LHCN-M2 (cell line): ENCODE results near the gene LTBP3. TPM values are rescaled to one million over a fixed set of nuclear protein-coding genes. Genes with fewer than 3 reads are reported as not detected.

Experiments used
- DNase-seq: peaks from one replicate; pipeline ENCODE4 v3.0.0-alpha.2; 2012; ENCODE audit warnings: low read depth
- total RNA-seq: library from RNA; depleted of rRNA; stranded (reverse); fragments of >200 nt; gene quantifications from 2 replicates; pipeline ENCODE4 v1.2.3, GENCODE V29; 2014

The LTBP3 gene
- total RNA-seq, 1 experiment from 2014 or later, result 27.3 TPM

GRCh38 chr11:65585396-65586246 lies 27.5 kb upstream of the LTBP3 start:
- no peak for DNase-seq

- DNase-seq, result no peak
Measured at GRCh38 chr11:65584723-65585171, 26.6 kb upstream of the LTBP3 start.

- DNase-seq, result no peak
Measured at GRCh38 chr11:65584106-65584505, 25.9 kb upstream of the LTBP3 start.

DNA sequence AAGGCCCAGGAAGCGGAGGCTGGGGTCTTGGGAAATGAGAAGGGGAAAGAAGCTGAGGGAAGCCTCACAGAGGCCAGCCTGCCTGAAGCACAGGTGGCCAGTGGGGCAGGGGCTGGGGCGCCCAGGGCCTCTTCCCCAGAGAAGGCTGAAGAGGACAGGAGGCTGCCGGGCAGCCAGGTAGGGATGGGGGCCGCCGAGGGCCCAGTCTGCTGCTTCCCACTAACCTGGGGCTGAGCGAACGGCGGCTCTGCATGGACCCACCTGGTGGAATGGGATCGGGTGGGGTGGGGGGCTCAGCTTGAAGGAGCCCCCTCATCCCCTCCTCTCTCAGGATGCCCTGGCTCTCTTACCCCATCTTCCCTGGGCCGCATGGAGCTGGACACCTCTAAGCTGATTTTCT lies 25.4 kb upstream of the LTBP3 start:
- no peak for DNase-seq

- no peak for DNase-seq
Measured at GRCh38 chr11:65581928-65582327, 23.8 kb upstream of the LTBP3 start.

- DNase-seq, result no peak
Measured at GRCh38 chr11:65580756-65581155, 22.6 kb upstream of the LTBP3 start.

GRCh38 chr11:65580031-65580692 lies 22.0 kb upstream of the LTBP3 start:
- DNase-seq, result no peak

- no peak for DNase-seq
Measured at GRCh38 chr11:65579291-65579690, 21.1 kb upstream of the LTBP3 start.

- DNase-seq, result no peak
Measured at GRCh38 chr11:65578667-65579066, 20.5 kb upstream of the LTBP3 start.

GRCh38 chr11:65578134-65578533 lies 20.0 kb upstream of the LTBP3 start:
- no peak for DNase-seq

- DNase-seq, result no peak
Measured at GRCh38 chr11:65577756-65578109, 19.6 kb upstream of the LTBP3 start.

DNA sequence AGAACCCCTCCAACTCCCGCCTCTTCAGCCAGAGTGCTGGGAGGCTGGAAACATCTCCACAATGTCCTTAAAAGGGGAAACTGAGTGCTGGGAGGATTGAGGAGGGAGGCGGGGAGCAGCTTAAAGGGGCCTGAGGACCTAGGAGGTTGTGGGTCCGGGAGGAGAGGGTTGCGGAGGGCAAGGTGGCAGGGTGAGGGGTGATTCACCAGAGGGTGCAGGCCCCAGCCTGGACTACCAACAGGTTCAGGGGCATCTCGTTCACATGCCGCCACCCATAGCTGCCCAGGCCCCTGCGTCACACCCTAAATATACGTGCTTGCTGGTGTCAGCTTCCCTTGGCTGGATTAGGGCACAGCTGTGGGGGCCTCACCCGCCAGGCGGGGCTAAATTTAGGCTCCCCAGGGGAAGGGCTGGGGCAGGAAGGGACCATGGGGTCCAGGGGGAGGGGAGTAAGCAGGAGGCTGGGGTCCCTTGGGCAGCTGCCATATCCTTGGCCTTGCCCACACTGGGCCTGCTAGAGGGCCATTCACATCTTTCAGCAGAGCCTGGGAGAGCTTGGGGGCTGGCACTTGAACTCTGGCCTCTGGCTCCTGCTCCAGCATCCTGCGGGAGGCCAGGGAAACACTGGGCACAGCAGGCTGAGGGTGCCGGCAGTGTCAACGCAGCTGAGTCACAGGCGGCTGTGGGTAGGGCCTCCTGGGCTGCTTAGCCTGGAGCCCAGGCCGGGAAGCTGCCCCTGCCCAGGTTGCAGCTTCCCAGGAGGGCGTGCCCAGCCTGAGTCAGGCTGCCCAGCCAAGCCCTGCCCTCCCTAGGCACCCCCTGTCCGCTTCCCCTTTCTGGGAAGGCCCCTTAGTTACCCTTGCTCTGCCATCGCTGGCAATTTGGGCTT lies 19.0 kb upstream of the LTBP3 start:
- peak; percentile 86 for DNase-seq

DNA sequence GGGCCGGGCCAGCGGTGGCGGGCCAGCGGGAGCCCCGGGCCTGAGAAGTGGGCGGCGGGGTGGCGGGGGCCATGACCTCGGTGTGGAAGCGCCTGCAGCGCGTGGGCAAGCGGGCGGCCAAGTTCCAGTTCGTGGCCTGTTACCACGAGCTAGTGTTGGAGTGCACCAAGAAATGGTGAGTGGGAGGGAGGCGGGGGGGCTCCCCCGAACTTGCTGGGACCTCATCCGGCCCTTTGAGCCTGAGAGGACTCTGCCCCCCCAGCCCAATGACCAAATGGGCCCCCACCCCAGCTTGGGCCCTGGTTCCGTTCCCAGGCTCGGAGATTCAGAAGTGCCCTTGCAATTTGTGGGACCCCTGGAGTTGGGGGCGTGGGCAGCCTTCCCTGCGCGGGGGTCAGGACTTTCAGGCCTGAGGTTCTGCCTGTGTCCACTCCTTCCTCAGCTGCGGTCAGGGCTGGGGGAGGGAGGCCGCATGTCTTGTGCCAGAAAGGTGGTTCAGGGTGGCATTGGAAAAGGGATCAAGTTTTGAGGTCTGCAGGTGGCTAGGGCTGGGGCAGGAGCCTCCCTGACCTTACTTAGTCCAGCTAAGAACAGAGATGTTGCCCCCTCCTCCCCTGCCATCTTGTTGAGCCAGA lies 18.2 kb upstream of the LTBP3 start:
- DNase-seq, result no peak

GRCh38 chr11:65575568-65576231 lies 17.5 kb upstream of the LTBP3 start, which contains the start of gene EHBP1L1:
Gene EHBP1L1, plus strand, starts transcription at chr11:65576053. Its CDS starts 250 bp downstream, at chr11:65576303.
- DNase-seq, result no peak

- DNase-seq, result no peak
Measured at GRCh38 chr11:65574811-65575567, 16.8 kb upstream of the LTBP3 start.

GRCh38 chr11:65574109-65574810 lies 16.1 kb upstream of the LTBP3 start:
- peak; percentile 88 for DNase-seq

DNA sequence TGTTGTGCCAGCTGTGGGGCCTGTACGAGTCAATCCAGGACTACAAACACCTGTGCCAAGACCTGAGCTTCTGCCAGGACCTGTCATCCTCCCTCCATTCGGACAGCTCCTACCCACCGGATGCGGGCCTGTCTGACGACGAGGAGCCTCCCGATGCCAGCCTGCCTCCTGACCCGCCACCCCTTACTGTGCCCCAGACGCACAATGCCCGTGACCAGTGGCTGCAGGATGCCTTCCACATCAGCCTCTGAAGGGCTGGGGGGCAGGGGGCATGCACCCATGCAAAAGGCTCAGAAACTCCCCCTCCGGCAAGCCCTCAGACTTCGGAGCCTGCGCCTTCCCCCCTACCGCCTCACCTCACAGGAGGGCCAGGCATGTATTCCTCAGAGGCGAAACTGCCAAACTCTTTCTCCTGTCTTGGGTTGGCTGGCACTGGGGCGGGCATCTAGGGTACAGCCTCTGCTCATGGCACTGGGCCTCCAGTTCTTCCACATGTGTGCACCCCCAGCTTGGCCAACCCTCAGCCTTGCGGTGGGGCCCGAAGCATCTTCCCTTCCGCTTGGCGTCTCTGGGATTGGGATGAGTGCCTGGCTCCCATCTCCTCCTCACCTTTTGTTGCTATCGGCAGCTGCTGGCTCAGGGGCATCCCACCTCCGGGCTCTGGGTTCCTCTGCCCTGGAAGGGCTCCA lies 15.4 kb upstream of the LTBP3 start:
- DNase-seq, result no peak

DNA sequence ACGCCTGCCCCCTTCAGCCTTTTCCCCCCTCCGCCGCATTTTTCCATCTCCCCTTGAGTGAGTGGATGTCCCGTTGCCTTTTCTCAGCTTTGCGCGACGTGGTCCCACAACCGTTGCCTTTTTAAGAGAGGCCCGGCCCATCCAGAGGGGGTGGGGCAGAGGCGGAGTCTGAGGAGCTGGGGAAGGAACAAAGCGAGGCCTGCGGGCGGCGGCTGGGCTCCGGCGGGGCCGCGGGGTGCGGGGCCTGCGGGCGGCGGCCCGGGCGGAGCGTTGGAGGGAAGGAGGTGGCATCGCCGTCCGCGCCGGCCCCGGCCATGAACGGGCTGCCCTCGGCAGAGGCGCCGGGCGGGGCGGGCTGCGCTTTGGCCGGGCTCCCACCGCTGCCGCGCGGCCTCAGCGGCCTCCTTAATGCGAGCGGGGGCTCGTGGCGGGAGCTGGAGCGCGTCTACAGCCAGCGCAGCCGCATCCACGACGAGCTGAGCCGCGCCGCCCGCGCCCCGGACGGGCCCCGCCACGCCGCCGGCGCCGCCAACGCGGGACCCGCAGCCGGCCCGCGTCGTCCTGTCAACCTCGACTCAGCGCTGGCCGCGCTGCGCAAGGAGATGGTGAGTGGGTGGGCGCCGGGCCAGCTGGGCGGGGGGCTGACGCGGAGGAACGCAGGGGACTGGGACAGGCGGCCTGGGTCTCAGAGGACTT lies 14.3 kb upstream of the LTBP3 start, which contains the start of gene FAM89B:
Gene FAM89B, plus strand, starts transcription at position 183 of the 696 bp plus-strand sequence. Its CDS starts 132 bp downstream, at position 315.
- DNase-seq, result peak; percentile 79
